GM18517 (cell line): ENCODE results near the gene SLAMF9.

Experiments
- ATAC-seq: cut with Tn5 transposase; IDR thresholded peaks from one replicate; pipeline ENCODE4 v1.9.1; 2021; ENCODE audit warnings: mild to moderate bottlenecking, moderate library complexity; ENCODE audit not compliant: unreplicated experiment

Gene SLAMF9

DNA sequence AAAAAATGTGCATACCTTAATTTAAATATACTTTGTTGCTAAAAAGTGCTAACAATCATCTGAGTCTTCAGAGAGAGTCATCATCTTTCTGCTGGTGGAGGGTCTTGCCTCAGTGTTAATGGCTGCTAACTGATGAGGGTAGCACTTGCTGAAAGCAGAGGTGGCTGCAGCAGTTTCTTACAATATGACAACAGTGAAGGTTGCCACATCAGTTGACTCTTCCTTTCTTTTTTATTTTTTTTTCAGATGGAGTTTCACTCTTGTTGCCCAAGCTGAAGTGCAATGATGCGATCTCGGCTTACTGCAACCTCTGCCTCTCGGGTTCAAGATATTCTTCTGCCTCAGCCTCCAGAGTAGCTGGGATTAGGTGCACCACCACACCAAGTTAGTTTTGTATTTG, 51.5 kb downstream of the SLAMF9 start:
- no peak for ATAC-seq
